ENCODE measurements around the gene TCEANC2.

- TF ChIP-seq POLR2A (IDR thresholded peaks at IDR 0.05) = no peak
- TF ChIP-seq EP300 (IDR thresholded peaks at IDR 0.05) = no peak
- no peak for TF ChIP-seq CTCF (IDR thresholded peaks at IDR 0.05)
- TF ChIP-seq POLR2AphosphoS5 (IDR thresholded peaks at IDR 0.05) = no peak
These were observed 65.3 kb downstream of the TCEANC2 start for GRCh38 chr1:54118704-54119103.

Data from suprapubic skin (tissue), 4 donors.